ENCODE results near the gene HNF4A. TPM values are rescaled to one million over a fixed set of nuclear protein-coding genes. Genes with fewer than 3 reads are reported as not detected.

HNF4A gene
- total and polyA plus RNA-seq, 2 of the 13 experiments (the other 11 are each of a cell fraction or from before 2014, with no cell fraction given), result 80.9 to 169 TPM

GRCh38 chr20:44394702-44395460 lies 39.4 kb downstream of the HNF4A start (continued):
- TF ChIP-seq REPIN1 (CRISPR knock-in tag; IDR thresholded peaks at IDR 0.05; ENCODE audit: borderline replicate concordance, low read depth) (peak; percentile 99), ZKSCAN1 (IDR thresholded peaks at IDR 0.05; ENCODE audit: low read length) (0 out of 2 replicates have a peak, but pooled peaks have one; percentile 22), GABPB1 (CRISPR knock-in tag; IDR thresholded peaks at IDR 0.05) (peak; percentile 68), KLF9 (CRISPR knock-in tag; IDR thresholded peaks at IDR 0.05; ENCODE audit: low read depth) (peak; percentile 18), TBX3 (IDR thresholded peaks at IDR 0.05; ENCODE audit: borderline replicate concordance) (peak; percentile 98; the same call in 1 of the 2 replicates), PAX8 (CRISPR knock-in tag; IDR thresholded peaks at IDR 0.05; ENCODE audit: borderline replicate concordance) (no peak; the same call in 1 of the 2 replicates), HMG20A (CRISPR knock-in tag; IDR thresholded peaks at IDR 0.05; ENCODE audit: borderline replicate concordance) (peak; percentile 98), ZMAT3 (CRISPR knock-in tag; conservative IDR thresholded peaks at IDR 0.05) (peak; percentile 98), ZNF530 (CRISPR knock-in tag; IDR thresholded peaks at IDR 0.05; ENCODE audit: low read depth) (no peak), ZNF550 (CRISPR knock-in tag; IDR thresholded peaks at IDR 0.05; ENCODE audit: borderline replicate concordance) (no peak), ZNF260 (CRISPR knock-in tag; IDR thresholded peaks at IDR 0.05; ENCODE audit: borderline replicate concordance, low read depth) (no peak), STAT5B (CRISPR knock-in tag; IDR thresholded peaks at IDR 0.05) (no peak), ZFX (CRISPR knock-in tag; IDR thresholded peaks at IDR 0.05; ENCODE audit: low read depth) (peak; percentile 91), KDM3A (CRISPR knock-in tag; IDR thresholded peaks at IDR 0.05; ENCODE audit: low read depth) (peak; percentile 98), JUND (CRISPR knock-in tag; IDR thresholded peaks at IDR 0.05) (peak; percentile 91), RBM22 (optimal IDR thresholded peaks at IDR 0.05; ENCODE audit: low read length) (peak; percentile 81), GFI1 (CRISPR knock-in tag; IDR thresholded peaks at IDR 0.05; ENCODE audit: borderline replicate concordance) (peak; percentile 96), ZBTB34 (CRISPR knock-in tag; IDR thresholded peaks at IDR 0.05) (peak; percentile 95), USF2 (IDR thresholded peaks at IDR 0.05; ENCODE audit: low read depth, low read length) (no peak), USF2 (CRISPR knock-in tag; IDR thresholded peaks at IDR 0.05; ENCODE audit: borderline replicate concordance) (peak; percentile 49; the same call in 1 of the 2 replicates), KDM1A (CRISPR knock-in tag; IDR thresholded peaks at IDR 0.05) (peak; percentile 100), HIC2 (CRISPR knock-in tag; IDR thresholded peaks at IDR 0.05; ENCODE audit: low read depth) (peak; percentile 99), NR2C2 (CRISPR knock-in tag; IDR thresholded peaks at IDR 0.05; ENCODE audit: borderline replicate concordance) (peak; percentile 73; the same call in 1 of the 2 replicates), TIGD3 (CRISPR knock-in tag; IDR thresholded peaks at IDR 0.05; ENCODE audit: borderline replicate concordance) (peak; percentile 40; the same call in 1 of the 2 replicates)
